HepG2 (cell line): ENCODE results near the gene C6orf136. TPM values are rescaled to one million over a fixed set of nuclear protein-coding genes. Genes with fewer than 3 reads are reported as not detected.

Experiments used
- CHD4 ChIP-seq: fragments of 200-600 bp; sonication (generic); IDR thresholded peaks from 2 replicates; pipeline ENCODE4 v1.7.0; 2017; ENCODE audit warnings: mild to moderate bottlenecking, low read length, borderline replicate concordance
- HBP1 ChIP-seq: IDR thresholded peaks from 2 replicates; pipeline ENCODE4 v1.6.1; 2016; ENCODE audit warnings: low read depth, control low read depth
- HIC2 ChIP-seq: sonication (generic); formaldehyde crosslinking; IDR thresholded peaks from 2 replicates; pipeline ENCODE4 v1.9.0; 2022; ENCODE audit warnings: low read depth, missing genetic modification reagents
- MAFK ChIP-seq, 2 experiments: IDR thresholded peaks in 1 of 2; conservative IDR thresholded peaks in 1 of 2; 2 replicates each; pipeline ENCODE4 v1.6.1; 2011; ENCODE audit warnings: improper control_type of control experiment in 2 of 2, low read length in 2 of 2
- RERE ChIP-seq: IDR thresholded peaks from 2 replicates; pipeline ENCODE4 v1.6.1; 2016; ENCODE audit warnings: low read depth, missing genetic modification reagents, missing compliant biosample characterization
- SRY ChIP-seq: sonication (generic); formaldehyde crosslinking; IDR thresholded peaks from 2 replicates; pipeline ENCODE4 v1.8.0; 2022; ENCODE audit warnings: mild to moderate bottlenecking, missing genetic modification reagents
- ZNF160 ChIP-seq: sonication (generic); formaldehyde crosslinking; IDR thresholded peaks from 2 replicates; pipeline ENCODE4 v1.8.0; 2022; ENCODE audit warnings: mild to moderate bottlenecking, inconsistent platforms, missing genetic modification reagents
- ZNF407 ChIP-seq: sonication (generic); formaldehyde crosslinking; IDR thresholded peaks from one replicate; pipeline ENCODE4 v1.5.1; 2020; ENCODE audit warnings: mild to moderate bottlenecking, missing genetic modification reagents; ENCODE audit errors: not compliant biosample characterization
- ZNF460 ChIP-seq: sonication (generic); formaldehyde crosslinking; IDR thresholded peaks from 2 replicates; pipeline ENCODE4 v1.5.1; 2020; ENCODE audit warnings: missing genetic modification reagents, mild to moderate bottlenecking, borderline replicate concordance
- ZNF556 ChIP-seq: sonication (generic); formaldehyde crosslinking; IDR thresholded peaks from 2 replicates; pipeline ENCODE4 v1.4.0; 2020; ENCODE audit warnings: mild to moderate bottlenecking, missing genetic modification reagents, borderline replicate concordance
- polyA plus RNA-seq, 8 experiments: library from polyadenylated mRNA; depleted of rRNA in 3 of 8; stranded (reverse) in 7 of 8; unstranded in 1 of 8; fragments of >200 nt; fragmentation: Illumina TruSeq in 4 of 8; extraction: Trizol in 4 of 8; gene quantifications; 2 replicates each; pipeline versions ENCODE4 v1.2.1 to v1.2.3, GENCODE V29; 2011 to 2016; ENCODE audit warnings: low read depth in 4 of 8, missing spikeins in 1 of 8, mixed read lengths in 1 of 8; ENCODE audit not compliant: insufficient read depth in 1 of 8
- total RNA-seq, 5 experiments: library from RNA; depleted of rRNA; stranded (reverse); fragments of >200 nt; fragmentation: Illumina TruSeq; extraction: Trizol; gene quantifications; 2 replicates each; pipeline ENCODE4 v1.2.3, GENCODE V29; 2016; ENCODE audit warnings: low read depth in 1 of 5

C6orf136 gene
- total and polyA plus RNA-seq, 2 of the 13 experiments (the other 11 are each of a cell fraction or from before 2014, with no cell fraction given): 12.0 to 26.2 TPM

- TF ChIP-seq ZNF407: peak; percentile 36
- no peak for TF ChIP-seq MAFK (conservative IDR thresholded peaks at IDR 0.05 in 1 of 2, IDR thresholded peaks at IDR 0.05 in 1 of 2; ENCODE audit: low read length in 2 of 2)
- TF ChIP-seq RERE: no peak
- TF ChIP-seq ZNF460 (CRISPR knock-in tag): no peak
- peak; percentile 68; the same call in 1 of the 2 replicates for TF ChIP-seq ZNF556 (CRISPR knock-in tag)
- TF ChIP-seq HBP1 (CRISPR knock-in tag): peak; percentile 50; the same call in 1 of the 2 replicates
- no peak for TF ChIP-seq CHD4
- TF ChIP-seq ZNF160 (CRISPR knock-in tag): no peak
- 0 out of 2 replicates have a peak, but pooled peaks have one; percentile 14 for TF ChIP-seq HIC2 (CRISPR knock-in tag)
- TF ChIP-seq SRY: no peak; the same call in 1 of the 2 replicates
These were observed 40.1 kb downstream of the C6orf136 start (continued) for GRCh38 chr6:30686908-30687658.
